Pancreas (tissue), 10 donors: Measurements from ENCODE around the gene IL17REL. TPM values are rescaled to one million over a fixed set of nuclear protein-coding genes. Genes with fewer than 3 reads are reported as not detected.
A peak's percentile ranks its signal among the peaks of the same experiment; 100 is the strongest.

Experiments
- ATAC-seq, 4 donors: fragments of 200-7000 bp; cut with Tn5 transposase; one replicate each; pipeline versions ENCODE4 v1.8.0 to v1.9.1; 2020; ENCODE audit warnings: mild to moderate bottlenecking in 4 of 4, moderate library complexity in 4 of 4
- DNase-seq, 6 donors: peaks; one replicate each; pipeline ENCODE4 v3.0.0-alpha.2; 2020
- FAIRE-seq: peaks from 2 replicates; lab custom pipeline; 2012; peaks lifted over from hg19 to GRCh38; lab: Jason Lieb, UNC
- H3K27ac ChIP-seq, 4 donors: fragments of 200-600 bp; sonication (generic); 1 replicate in 3 of 4; 2 replicates in 1 of 4; pipeline versions ENCODE4 v1.5.0 to v1.8.0; 2020
- H3K27me3 ChIP-seq, 4 donors: fragments of 200-600 bp; one replicate each; pipeline ENCODE4 v1.8.0; 2021
- H3K36me3 ChIP-seq, 3 donors: fragments of 200-600 bp; sonication (generic) in 1 of 3; one replicate each; pipeline versions ENCODE4 v1.5.0 to v1.8.0; 2020 to 2021
- H3K4me1 ChIP-seq, 3 donors: fragments of 200-600 bp; one replicate each; pipeline ENCODE4 v1.8.0; 2021
- H3K4me3 ChIP-seq, 4 donors: fragments of 200-600 bp; sonication (generic) in 2 of 4; one replicate each; pipeline versions ENCODE4 v1.5.0 to v1.8.0; 2020 to 2021
- H3K9me3 ChIP-seq, 4 donors: fragments of 200-600 bp; one replicate each; pipeline ENCODE4 v1.8.0; 2021
- WGBS, 2 donors: extraction: QIAGEN DNeasy Blood & Tissue Kit; methylation state at CpG; one replicate each; pipeline ENCODE4 v1.1.7; 2013; 5-methylcytosine and 5-hydroxymethylcytosine counted together
- intact Hi-C, 3 donors: fragments of 100-400 bp; cut with DNase I; formaldehyde crosslinking; loops; one replicate each; pipeline versions ENCODE4 v1.11.1 to v1.14.2; 2022
- polyA plus RNA-seq, 2 donors: library from polyadenylated mRNA; stranded (reverse); fragments of 200-250 nt; gene quantifications; one replicate each; pipeline ENCODE4 v1.2.3, GENCODE V29; 2013
- total RNA-seq, 6 donors: library from RNA; stranded (reverse); fragmentation: NEBNext Ultra II Directional in 4 of 6; extraction: Animal tissue kit (Norgen Biotek cat#: 25700) in 4 of 6; gene quantifications; one replicate each; pipeline versions ENCODE4 v1.2.1 to v1.2.4, GENCODE V29; 2021 to 2023
- TF ChIP-seq, protein P1 (sequence below), 4 donors: fragments of 200-600 bp; sonication (generic) in 3 of 4; IDR thresholded peaks; one replicate each; pipeline versions ENCODE4 v1.5.0 to v1.8.0; 2021; ENCODE audit warnings: antibody characterized with exemption in 4 of 4
- donor health status: healthy with polysubstance abuse.
- donor health status: DM: no; HTN: no; CAD: no; lungs with moderate emphysema.
- donor health status: DM: no; HTN: no; CAD: no.
- donor health status: control.
- donor health status: control.
- donor health status: Bipolar disorder and iron deficiency.
- donor health status: DM: yes; HTN: yes; CAD: no.
- donor health status: DM: no; HTN: no; CAD: no.
- donor health status: DM: no; HTN: no; CAD: no.
- donor health status: DM: yes; HTN: yes; CAD: no.

Gene IL17REL
- total and polyA plus RNA-seq, 8 donors = not detected

- intact Hi-C loops = no loop called here
- ATAC-seq = no peak
Measured at GRCh38 chr22:50048836-50049235, 36.3 kb upstream of the IL17REL start.

GRCh38 chr22:50048061-50048765 is 35.6 kb upstream of the IL17REL start:
- H3K27ac ChIP-seq = no peak overlapping the region
- no peaks in the 10 kb centered on the region for H3K4me1 ChIP-seq
- H3K36me3 ChIP-seq = no peaks in the 10 kb centered on the region
- TF ChIP-seq, protein P1, sequence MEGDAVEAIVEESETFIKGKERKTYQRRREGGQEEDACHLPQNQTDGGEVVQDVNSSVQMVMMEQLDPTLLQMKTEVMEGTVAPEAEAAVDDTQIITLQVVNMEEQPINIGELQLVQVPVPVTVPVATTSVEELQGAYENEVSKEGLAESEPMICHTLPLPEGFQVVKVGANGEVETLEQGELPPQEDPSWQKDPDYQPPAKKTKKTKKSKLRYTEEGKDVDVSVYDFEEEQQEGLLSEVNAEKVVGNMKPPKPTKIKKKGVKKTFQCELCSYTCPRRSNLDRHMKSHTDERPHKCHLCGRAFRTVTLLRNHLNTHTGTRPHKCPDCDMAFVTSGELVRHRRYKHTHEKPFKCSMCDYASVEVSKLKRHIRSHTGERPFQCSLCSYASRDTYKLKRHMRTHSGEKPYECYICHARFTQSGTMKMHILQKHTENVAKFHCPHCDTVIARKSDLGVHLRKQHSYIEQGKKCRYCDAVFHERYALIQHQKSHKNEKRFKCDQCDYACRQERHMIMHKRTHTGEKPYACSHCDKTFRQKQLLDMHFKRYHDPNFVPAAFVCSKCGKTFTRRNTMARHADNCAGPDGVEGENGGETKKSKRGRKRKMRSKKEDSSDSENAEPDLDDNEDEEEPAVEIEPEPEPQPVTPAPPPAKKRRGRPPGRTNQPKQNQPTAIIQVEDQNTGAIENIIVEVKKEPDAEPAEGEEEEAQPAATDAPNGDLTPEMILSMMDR (IDR thresholded peaks at IDR 0.05) = no peak
- no peaks in the 10 kb centered on the region for H3K9me3 ChIP-seq
- intact Hi-C loops = no loop called here
- no peaks in the 10 kb centered on the region for H3K27me3 ChIP-seq
- DNase-seq = peak in 1 of 6 donors; percentile 10
- no peak for FAIRE-seq
- WGBS, 2 donors = 69 to 79% methylated on average over 12 of the region's 12 CpGs
- no peak for ATAC-seq
- H3K4me3 ChIP-seq = no peak overlapping the region

More at GRCh38 chr22:50048836-50049235, 36.3 kb upstream of the IL17REL start:
- Histone ChIP-seq H3K27ac (no peak overlapping the region), H3K4me1 (no peaks in the 10 kb centered on the region), H3K4me3 (no peak overlapping the region), H3K9me3 (no peaks in the 10 kb centered on the region), H3K27me3 (no peaks in the 10 kb centered on the region), H3K36me3 (no peaks in the 10 kb centered on the region)
- DNase-seq (no peak), FAIRE-seq (no peak)
- TF ChIP-seq, protein P1 (IDR thresholded peaks at IDR 0.05) = no peak
- WGBS, 2 donors = 75 to 79% methylated on average over 16 to 17 of the region's 17 CpGs

DNA sequence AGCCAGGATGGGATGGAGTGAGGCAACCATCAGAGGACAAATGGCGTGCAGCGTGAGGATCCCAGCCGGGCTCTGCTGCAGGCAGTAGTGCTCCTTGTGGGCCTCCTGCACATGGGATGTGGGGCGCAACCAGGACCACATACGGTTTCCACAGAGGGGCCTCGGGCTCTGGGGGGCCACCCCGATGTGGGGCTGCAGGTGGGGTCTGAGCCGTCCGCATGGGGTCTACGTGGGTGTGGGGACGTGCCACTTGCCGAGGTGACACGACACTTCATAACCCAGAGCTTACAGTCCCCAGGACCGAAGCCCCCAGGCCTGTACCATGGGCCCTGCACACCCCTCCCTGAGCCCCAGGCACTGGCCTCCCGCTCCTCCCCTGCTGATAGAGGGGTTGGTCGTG is 34.8 kb upstream of the IL17REL start:
- H3K36me3 ChIP-seq = no peaks in the 10 kb centered on the region
- H3K4me3 ChIP-seq = no peak overlapping the region
- H3K27ac ChIP-seq = no peak overlapping the region
- intact Hi-C loops = no loop called here
- H3K4me1 ChIP-seq = no peaks in the 10 kb centered on the region
- DNase-seq (peak in 1 of 6 donors; percentile 45), ATAC-seq (no peak), FAIRE-seq (no peak)
- 75 to 85% methylated on average over 16 of the region's 16 CpGs for WGBS, 2 donors
- TF ChIP-seq, protein P1 (IDR thresholded peaks at IDR 0.05) = no peak
- H3K27me3 ChIP-seq = no peaks in the 10 kb centered on the region
- no peaks in the 10 kb centered on the region for H3K9me3 ChIP-seq

- no peaks in the 10 kb centered on the region for H3K4me1 ChIP-seq
- DNase-seq (no peak), ATAC-seq (no peak), FAIRE-seq (no peak)
- no peaks in the 10 kb centered on the region for H3K9me3 ChIP-seq
- intact Hi-C loops = no loop called here
- H3K27me3 ChIP-seq = no peaks in the 10 kb centered on the region
- TF ChIP-seq, protein P1 (IDR thresholded peaks at IDR 0.05) = no peak
- no peak overlapping the region for H3K4me3 ChIP-seq
- WGBS, 2 donors = 64 to 76% methylated on average over 27 of the region's 27 CpGs
- H3K36me3 ChIP-seq = no peaks in the 10 kb centered on the region
- no peak overlapping the region for H3K27ac ChIP-seq
Measured at GRCh38 chr22:50046481-50047245, 34.1 kb upstream of the IL17REL start.
